DOHH2 (cell line): ENCODE results near the gene WRAP73.

Source experiments
- H3F3A ChIP-seq: fragments of 200-600 bp; sonication (generic), shearing (Covaris generic); 2 replicates; pipeline ENCODE4 v1.6.0; 2016; ENCODE audit warnings: antibody characterized with exemption, mild to moderate bottlenecking; ENCODE audit not compliant: control insufficient read depth, insufficient read depth
- H3K27ac ChIP-seq: fragments of 200-600 bp; sonication (generic); 2 replicates; pipeline ENCODE4 v1.5.1; 2014; ENCODE audit warnings: low read depth, mild to moderate bottlenecking, low read length, moderate library complexity
- H3K27me3 ChIP-seq: fragments of 200-600 bp; sonication (generic); 2 replicates; pipeline ENCODE4 v1.6.1; 2014; ENCODE audit warnings: mild to moderate bottlenecking, low read length, mixed read lengths; ENCODE audit not compliant: control insufficient read depth
- H3K36me3 ChIP-seq: fragments of 200-600 bp; sonication (generic); 2 replicates; pipeline ENCODE4 v1.6.1; 2014; ENCODE audit warnings: mild to moderate bottlenecking, low read length, moderate library complexity, mixed read lengths; ENCODE audit not compliant: control insufficient read depth
- H3K4me1 ChIP-seq: fragments of 200-600 bp; sonication (generic); 2 replicates; pipeline ENCODE4 v1.6.1; 2014; ENCODE audit warnings: mild to moderate bottlenecking, low read length, mixed read lengths; ENCODE audit not compliant: control insufficient read depth
- H3K4me2 ChIP-seq: fragments of 200-600 bp; sonication (generic); 2 replicates; pipeline ENCODE4 v1.6.0; 2014; ENCODE audit warnings: mild to moderate bottlenecking, low read length, moderate library complexity
- H3K4me3 ChIP-seq: fragments of 200-600 bp; sonication (generic); 2 replicates; pipeline ENCODE4 v1.5.1; 2014; ENCODE audit warnings: mild to moderate bottlenecking, low read length, mixed read lengths
- H3K79me2 ChIP-seq: fragments of 200-600 bp; sonication (generic); 2 replicates; pipeline ENCODE4 v1.6.1; 2014; ENCODE audit warnings: mild to moderate bottlenecking, low read length, mixed read lengths; ENCODE audit not compliant: control insufficient read depth
- H3K9me2 ChIP-seq: fragments of 200-600 bp; sonication (generic); replicated peaks from 2 replicates; pipeline ENCODE4 v1.6.1; 2014; ENCODE audit warnings: mild to moderate bottlenecking, low read length, mixed read lengths; ENCODE audit not compliant: control insufficient read depth
- H3K9me3 ChIP-seq: fragments of 200-600 bp; sonication (generic); 2 replicates; pipeline ENCODE4 v1.6.1; 2014; ENCODE audit warnings: antibody characterized with exemption, low read length, mixed read lengths; ENCODE audit not compliant: control insufficient read depth, insufficient read depth
- H4K20me1 ChIP-seq: fragments of 200-600 bp; sonication (generic); 2 replicates; pipeline ENCODE4 v1.6.0; 2014; ENCODE audit warnings: low read depth, mild to moderate bottlenecking, antibody characterized with exemption, low read length, moderate library complexity; ENCODE audit not compliant: control insufficient read depth, insufficient read depth
- CTCF ChIP-seq: fragments of 200-600 bp; sonication (generic); IDR thresholded peaks from one replicate; pipeline ENCODE4 v1.5.1; 2014; ENCODE audit warnings: antibody characterized with exemption, mild to moderate bottlenecking, low read depth, low read length; ENCODE audit not compliant: poor library complexity, severe bottlenecking
- EZH2phosphoT487 ChIP-seq: fragments of 200-600 bp; sonication (generic); IDR thresholded peaks from 2 replicates; pipeline ENCODE4 v1.6.1; 2017; ENCODE audit warnings: borderline replicate concordance, mild to moderate bottlenecking, antibody characterized with exemption, low read length, moderate library complexity, mixed read lengths

Gene WRAP73

GRCh38 chr1:3632298-3632697, 17.6 kb downstream of the WRAP73 start:
- Histone ChIP-seq H3K36me3 (peaks cover 34% of the 10 kb centered on the region), H3K4me3 (no peak overlapping the region), H3K9me3 (no peaks in the 10 kb centered on the region), H3K4me1 (no peaks in the 10 kb centered on the region), H3K4me2 (no peak overlapping the region), H3K9me2 (no peaks in the 10 kb centered on the region), H3K79me2 (no peaks in the 10 kb centered on the region), H3K27ac (no peak overlapping the region), H4K20me1 (no peaks in the 10 kb centered on the region), H3F3A (no peaks in the 10 kb centered on the region), H3K27me3 (no peaks in the 10 kb centered on the region)
- TF ChIP-seq EZH2phosphoT487 (no peak), CTCF (no peak)

DNA sequence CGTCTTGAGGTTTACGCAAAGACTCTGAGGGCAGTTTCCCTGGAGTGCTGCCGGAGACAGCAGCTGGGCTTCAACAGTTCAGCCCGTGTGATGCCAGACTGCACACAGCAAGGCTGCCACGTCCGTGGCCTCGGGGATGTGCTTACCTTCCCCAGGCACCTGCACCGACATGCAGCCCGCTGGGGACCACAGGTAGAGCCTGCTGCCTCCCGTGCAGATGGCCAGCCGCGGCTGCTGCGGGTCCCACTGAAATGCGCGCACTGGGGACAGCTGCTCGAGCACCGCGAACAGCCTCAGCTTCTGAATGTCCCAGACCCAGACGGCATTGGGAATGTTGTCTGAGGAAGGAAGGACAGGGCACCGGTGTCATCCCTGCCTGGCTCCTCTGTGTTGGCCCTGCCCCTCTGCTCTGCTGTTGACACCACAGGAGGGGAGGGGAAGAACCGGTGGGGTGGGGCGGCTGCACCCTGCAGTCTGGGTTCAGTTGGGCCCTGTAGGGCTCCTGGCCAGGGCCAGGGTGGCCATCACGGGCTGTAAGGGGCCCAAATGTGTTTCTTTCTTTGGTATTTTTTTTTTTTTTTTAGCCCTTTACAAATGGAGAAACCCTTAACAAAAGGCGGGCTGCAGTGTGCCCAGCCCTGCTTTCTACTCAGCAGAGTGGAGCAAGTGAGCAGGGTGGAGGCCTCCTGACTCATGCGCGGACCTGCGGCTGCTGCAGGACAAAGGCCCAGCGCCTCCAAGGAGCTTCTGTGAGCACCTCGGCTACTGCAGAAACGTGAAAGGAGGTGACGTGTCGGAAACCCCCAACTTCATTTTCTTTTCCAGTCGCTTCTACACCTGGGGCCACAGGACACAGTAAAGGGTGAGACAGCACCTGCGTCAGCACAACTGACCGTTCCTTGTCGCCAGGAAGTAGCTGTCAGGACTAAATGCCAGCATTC, 18.3 kb downstream of the WRAP73 start:
- no peaks in the 10 kb centered on the region for H3K4me1 ChIP-seq
- H4K20me1 ChIP-seq, result no peaks in the 10 kb centered on the region
- no peaks in the 10 kb centered on the region for H3K9me2 ChIP-seq
- H3F3A ChIP-seq, result no peaks in the 10 kb centered on the region
- H3K27ac ChIP-seq, result no peak overlapping the region
- H3K27me3 ChIP-seq, result no peaks in the 10 kb centered on the region
- H3K4me3 ChIP-seq, result no peak overlapping the region
- no peak overlapping the region for H3K4me2 ChIP-seq
- TF ChIP-seq CTCF, result no peak
- TF ChIP-seq EZH2phosphoT487, result no peak
- H3K36me3 ChIP-seq, result peaks cover 26% of the 10 kb centered on the region
- no peaks in the 10 kb centered on the region for H3K79me2 ChIP-seq
- H3K9me3 ChIP-seq, result no peaks in the 10 kb centered on the region

DNA sequence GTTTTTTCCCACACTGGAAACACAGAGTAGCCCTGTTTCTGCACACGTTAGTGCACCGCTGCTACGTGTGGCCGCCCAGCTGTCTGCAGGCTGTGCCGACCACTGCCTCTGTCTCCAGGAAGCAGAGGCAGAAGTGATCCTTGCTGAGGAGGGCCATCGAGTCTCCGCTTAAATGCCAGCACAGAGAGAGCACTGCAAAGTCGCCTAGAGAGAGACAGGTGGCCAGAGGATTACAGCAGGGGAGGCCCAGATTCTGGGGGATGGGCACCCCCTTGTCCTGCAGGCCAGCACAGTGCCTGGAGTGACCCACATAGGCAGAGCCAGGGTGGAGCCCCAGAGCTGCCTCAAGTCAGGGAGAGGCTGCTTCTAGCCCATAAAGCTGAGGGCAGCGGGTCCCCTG, 19.0 kb downstream of the WRAP73 start:
- Histone ChIP-seq H3K36me3 (peaks cover 23% of the 10 kb centered on the region), H3K4me3 (no peak overlapping the region), H3K4me1 (0 out of 2 replicates have a peak, but pooled peaks cover 1% of the 10 kb centered on the region), H3F3A (no peaks in the 10 kb centered on the region), H3K27me3 (no peaks in the 10 kb centered on the region), H3K9me2 (no peaks in the 10 kb centered on the region), H3K9me3 (no peaks in the 10 kb centered on the region), H3K4me2 (no peak overlapping the region), H3K79me2 (no peaks in the 10 kb centered on the region), H3K27ac (no peak overlapping the region), H4K20me1 (no peaks in the 10 kb centered on the region)
- TF ChIP-seq CTCF, result no peak
- TF ChIP-seq EZH2phosphoT487, result no peak
